GM19043 (cell line): ENCODE data around the gene EPN3.

Source experiments
- ATAC-seq: cut with Tn5 transposase; IDR thresholded peaks from one replicate; pipeline ENCODE4 v1.9.1; 2021; ENCODE audit warnings: low read depth; ENCODE audit not compliant: unreplicated experiment

EPN3 gene

GRCh38 chr17:50532452-50533024 is at the start of gene EPN3:
Gene EPN3 (plus strand): TSS chr17:50532735. CDS start chr17:50536557, 3,822 bp downstream.
- ATAC-seq: no peak

GRCh38 chr17:50483266-50483665 is 49.3 kb upstream of the EPN3 start:
- ATAC-seq: no peak

GRCh38 chr17:50484386-50485155 is 48.0 kb upstream of the EPN3 start:
- no peak for ATAC-seq

- ATAC-seq: no peak
Measured at GRCh38 chr17:50487213-50488096, 45.1 kb upstream of the EPN3 start.

- ATAC-seq: no peak
Measured at GRCh38 chr17:50488880-50489279, 43.7 kb upstream of the EPN3 start.

- ATAC-seq: no peak
Measured at GRCh38 chr17:50491505-50491904, 41.0 kb upstream of the EPN3 start.

- ATAC-seq: no peak
Measured at GRCh38 chr17:50492214-50492613, 40.3 kb upstream of the EPN3 start.

GRCh38 chr17:50493744-50494143 is 38.8 kb upstream of the EPN3 start:
- no peak for ATAC-seq

- no peak for ATAC-seq
Measured at GRCh38 chr17:50495217-50495823, 37.2 kb upstream of the EPN3 start.

GRCh38 chr17:50495918-50496317 is 36.6 kb upstream of the EPN3 start:
- no peak for ATAC-seq

GRCh38 chr17:50498021-50498874 is 34.3 kb upstream of the EPN3 start:
- ATAC-seq: no peak

- ATAC-seq: no peak
Measured at GRCh38 chr17:50499270-50499669, 33.3 kb upstream of the EPN3 start.

- ATAC-seq: no peak
Measured at GRCh38 chr17:50499721-50500120, 32.8 kb upstream of the EPN3 start.

- no peak for ATAC-seq
Measured at GRCh38 chr17:50501054-50501453, 31.5 kb upstream of the EPN3 start.

GRCh38 chr17:50502301-50502990 is 30.1 kb upstream of the EPN3 start:
- no peak for ATAC-seq

GRCh38 chr17:50505591-50506130 is 26.9 kb upstream of the EPN3 start:
- ATAC-seq: no peak

- no peak for ATAC-seq
Measured at GRCh38 chr17:50506298-50506697, 26.2 kb upstream of the EPN3 start.

- ATAC-seq: no peak
Measured at GRCh38 chr17:50507871-50508572, 24.5 kb upstream of the EPN3 start, which contains the start of gene MYCBPAP. Gene MYCBPAP (plus strand): TSS chr17:50508439. CDS start chr17:50508675, 236 bp downstream.
